HG03558 (cell line): ENCODE data around the gene MYO9A.
"Not testable (repeated sequence)": the region's sequence is repeated elsewhere in the genome, so short reads cannot be mapped to it uniquely, and the experiment has no call there.

Experiments used
- ATAC-seq: cut with Tn5 transposase; IDR thresholded peaks from one replicate; pipeline ENCODE4 v1.9.1; 2021; ENCODE audit warnings: moderate number of reproducible peaks; ENCODE audit not compliant: unreplicated experiment; ENCODE audit errors: extremely low read depth

MYO9A gene

DNA sequence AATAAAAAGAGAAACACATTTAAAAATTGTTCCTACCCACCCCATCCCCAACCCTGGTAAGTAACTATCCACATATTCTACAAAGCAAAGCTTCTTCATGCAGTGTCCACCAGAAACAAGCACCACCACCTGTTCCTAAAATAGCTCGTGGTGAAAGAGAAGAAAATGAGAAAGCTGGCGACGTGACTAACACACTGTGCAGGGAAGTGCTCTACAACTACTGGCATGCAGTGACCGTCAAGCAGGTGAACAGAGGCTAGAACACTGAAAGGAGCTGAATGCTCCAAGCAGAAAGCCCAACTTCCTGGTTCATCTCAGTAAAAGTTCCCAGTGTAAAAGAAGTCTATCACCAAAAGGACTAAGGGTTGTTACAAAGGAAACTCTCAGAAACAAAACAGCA, 226.9 kb downstream of the MYO9A start:
- ATAC-seq, result no peak

DNA sequence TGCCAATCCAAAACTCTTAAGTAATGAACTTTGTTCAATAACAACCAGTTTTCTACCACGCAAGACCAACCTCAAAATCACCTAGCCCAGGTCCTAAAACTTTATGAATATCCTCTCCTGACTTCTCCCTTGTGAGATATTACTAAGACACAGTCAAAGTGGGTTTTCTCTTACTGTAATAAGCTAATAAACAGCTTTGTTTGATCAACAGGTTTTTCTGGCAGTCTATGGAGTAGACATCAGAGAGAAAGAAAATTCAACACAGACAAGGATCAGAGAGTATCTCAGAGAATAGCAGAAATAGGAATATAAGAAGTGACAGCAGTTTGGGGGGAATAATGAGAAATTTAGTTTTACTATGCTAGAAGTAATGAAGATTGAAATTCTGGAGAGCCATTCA, 228.0 kb downstream of the MYO9A start:
- ATAC-seq, result no peak

DNA sequence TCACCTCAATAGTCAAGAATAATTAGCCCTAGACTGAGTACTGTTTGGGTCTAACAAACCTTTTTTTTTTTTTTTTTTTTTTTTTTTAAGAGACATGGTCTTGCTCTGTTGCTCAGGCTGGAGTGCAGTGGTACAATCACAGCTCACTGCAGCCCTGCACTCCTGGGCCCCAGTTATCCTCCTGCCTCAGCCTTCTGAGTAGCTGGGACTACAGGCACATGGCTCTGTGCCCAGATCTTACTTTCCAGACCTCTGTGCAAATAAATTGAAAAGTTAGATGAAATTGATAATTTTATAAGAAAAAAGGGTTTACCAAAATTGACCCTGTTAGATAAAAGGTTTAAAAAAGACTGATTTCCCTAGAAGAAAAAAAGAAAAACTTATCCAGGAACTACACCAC, 228.6 kb downstream of the MYO9A start:
- no peak for ATAC-seq

DNA sequence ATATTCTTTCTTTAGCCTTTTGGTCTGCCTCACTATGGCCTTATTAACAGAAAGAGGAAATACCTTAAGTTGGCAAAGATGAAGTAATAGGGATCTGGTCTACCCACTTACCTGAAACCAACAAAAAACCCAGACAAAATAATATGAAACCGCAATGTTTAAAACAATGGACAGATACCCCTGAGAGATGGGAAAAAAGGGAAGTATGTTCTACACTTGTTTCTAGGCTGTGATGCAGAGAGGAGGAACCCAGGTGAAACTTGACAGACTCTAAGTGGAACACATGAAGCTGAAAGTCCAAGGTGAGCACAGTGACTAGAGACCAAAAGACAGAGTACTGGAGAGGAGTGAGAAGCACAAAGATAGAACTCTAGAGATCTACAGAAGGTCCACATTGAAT, 229.2 kb downstream of the MYO9A start:
- no peak for ATAC-seq

DNA sequence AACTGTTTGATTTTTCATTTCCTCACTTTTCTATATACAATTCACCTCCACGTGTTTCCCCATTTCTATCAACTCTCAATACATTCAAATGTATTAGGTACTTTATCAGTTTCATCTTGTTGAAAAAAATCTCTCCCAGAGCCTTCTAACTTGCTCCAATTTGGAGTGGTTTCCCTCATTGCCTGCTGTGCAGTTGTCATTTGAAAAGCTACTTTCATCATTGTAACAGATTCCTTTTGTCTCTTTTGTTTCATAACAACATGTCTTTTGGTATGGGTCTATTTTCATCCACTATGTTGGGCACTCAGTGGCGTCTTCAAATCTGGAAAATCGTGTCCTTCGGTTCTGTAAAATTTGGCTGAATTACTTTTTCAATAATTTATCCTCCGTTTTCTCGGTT, 232.6 kb downstream of the MYO9A start:
- no peak for ATAC-seq

DNA sequence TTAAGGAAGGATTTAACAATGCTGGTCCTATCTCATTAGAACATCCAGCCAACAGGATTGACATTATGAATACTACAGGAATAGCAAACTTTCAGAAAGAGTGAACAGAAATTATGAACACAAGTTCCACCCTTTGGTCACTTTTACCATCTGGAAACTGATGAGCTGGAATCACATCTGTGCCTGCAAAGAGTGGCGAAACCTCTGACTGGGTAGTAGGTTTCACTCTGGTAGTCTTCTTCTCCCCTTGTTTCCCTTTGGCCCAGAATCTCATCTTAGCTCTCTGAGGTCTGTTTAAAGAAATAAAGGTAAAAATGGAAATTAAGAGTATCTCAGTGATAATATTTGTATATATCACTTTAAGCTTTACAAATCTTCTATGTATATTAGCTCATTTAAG, 234.5 kb downstream of the MYO9A start:
- no peak for ATAC-seq

DNA sequence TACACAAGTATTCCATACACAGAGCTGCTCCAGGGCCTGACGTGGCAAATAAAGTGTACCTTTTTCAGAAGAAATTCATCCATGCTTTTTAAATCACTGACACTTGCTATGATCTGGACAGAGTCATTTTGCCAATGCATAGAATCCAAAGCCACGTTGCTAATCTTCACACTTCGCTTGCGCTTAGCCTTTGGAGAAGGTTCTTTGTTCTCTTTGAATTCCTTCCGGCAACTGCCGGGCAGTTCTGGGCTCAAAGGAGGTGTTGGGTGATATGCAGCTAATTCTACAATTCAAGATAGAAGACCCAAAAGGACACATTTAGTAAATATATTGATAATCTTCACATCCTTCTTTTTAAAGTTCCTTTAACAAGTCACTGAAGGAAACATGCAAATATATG, 237.7 kb downstream of the MYO9A start:
- ATAC-seq, result no peak

DNA sequence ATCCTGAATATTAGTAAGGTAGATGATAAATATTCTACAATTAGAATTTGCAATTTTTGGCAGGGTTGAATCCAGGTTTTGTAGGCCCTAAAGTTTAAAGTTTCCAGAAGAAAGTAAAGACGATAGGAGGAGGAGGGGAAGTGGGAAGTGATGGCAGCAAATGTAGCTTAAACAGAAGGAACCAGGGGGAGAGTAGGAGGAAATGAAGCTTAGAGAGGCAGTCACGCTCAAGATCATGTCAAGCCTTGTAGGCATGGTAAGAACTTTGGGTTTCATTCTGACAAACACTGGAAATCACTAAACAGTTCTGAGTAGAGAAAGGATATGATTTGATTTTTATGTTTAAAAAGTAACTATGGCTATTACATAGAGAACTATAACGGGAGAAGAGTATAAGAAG, 243.7 kb downstream of the MYO9A start:
- no peak for ATAC-seq

DNA sequence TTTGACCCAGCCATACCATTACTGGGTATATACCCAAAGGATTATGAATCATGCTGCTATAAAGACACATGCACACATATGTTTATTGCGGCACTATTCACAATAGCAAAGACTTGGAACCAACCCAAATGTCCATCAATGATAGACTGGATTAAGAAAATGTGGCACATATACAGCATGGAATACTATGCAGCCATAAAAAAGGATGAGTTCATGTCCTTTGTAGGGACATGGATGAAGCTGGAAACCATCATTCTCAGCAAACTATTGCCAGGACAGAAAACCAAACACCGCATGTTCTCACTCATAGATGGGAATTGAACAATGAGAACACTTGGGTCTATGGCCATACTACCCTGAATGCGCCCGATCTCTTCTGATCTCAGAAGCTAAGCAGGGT, 259.7 kb downstream of the MYO9A start:
- ATAC-seq, result not testable (repeated sequence)

DNA sequence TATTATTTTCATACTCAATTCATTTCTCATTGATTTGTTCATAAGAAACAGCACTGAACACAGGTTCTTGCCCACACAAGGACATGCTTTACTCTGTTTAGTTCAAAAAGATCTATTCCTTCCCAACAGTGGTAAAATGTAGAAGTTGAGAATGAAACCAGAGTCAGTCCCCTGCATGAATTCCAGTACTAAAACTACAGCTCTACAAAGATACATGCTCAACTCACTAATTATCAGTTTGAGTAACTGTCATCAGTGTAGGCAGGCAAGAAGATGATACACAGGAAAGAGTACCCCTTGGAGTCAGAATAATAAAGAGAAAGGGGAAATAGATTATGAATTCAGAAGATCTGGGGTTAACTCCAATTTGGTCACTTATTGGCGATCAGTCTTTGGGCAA, 264.4 kb downstream of the MYO9A start:
- no peak for ATAC-seq

DNA sequence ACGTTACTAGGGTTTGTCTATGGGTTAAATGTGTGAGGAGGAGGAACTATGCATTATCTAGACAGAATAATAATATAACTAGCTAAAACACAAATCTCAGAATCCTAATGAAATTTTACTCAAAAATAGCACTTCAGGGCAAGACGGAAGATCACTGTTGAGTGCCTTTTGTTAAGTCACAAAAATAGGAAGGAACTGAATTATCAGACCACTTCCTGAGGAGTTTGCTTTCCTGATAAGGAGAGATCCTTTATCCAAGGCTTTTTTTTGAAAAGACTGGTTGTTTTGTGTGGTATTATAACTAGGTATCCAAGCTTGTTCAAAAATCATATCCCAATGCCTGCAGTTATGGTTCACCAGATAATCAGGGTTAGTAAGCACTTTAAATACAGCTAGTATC, 273.0 kb downstream of the MYO9A start:
- no peak for ATAC-seq

DNA sequence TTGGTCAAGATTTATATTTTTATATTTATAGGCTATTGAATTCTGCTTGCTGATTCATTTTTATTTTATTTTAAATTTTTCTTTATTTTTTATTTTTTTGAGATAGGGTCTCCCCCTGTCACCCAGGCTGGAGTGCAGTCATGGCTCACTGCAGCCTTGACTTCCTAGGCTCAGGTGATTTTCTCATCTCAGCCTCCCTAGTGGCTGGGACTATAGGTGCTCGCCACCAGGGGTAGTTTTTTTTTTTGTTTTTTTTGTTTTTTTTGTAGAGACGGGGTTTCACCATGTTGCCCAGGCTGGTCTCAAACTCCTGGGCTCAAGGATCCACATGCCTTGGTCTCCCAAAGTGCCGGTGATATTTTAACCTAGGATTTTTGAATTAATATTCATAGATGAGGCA, 276.4 kb downstream of the MYO9A start:
- ATAC-seq, result no peak

DNA sequence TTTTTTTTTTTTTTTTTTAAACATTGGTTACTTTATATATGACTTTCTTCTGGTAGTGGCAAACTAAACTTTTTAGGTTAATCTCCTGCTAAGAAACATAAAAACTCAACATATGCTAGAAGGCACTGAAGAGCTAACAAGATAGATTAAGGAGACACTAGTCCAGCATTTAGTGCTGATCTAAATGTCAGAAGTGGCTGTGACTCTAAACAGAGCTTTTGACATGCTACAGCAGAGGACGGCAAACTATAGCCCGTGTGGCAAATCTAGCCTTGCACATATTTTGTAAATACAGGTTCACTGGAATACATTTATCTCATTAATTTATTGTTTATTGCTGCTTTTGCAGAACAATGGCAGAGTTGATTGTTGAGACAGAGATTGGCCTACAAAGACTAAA, 287.0 kb downstream of the MYO9A start:
- ATAC-seq, result no peak

DNA sequence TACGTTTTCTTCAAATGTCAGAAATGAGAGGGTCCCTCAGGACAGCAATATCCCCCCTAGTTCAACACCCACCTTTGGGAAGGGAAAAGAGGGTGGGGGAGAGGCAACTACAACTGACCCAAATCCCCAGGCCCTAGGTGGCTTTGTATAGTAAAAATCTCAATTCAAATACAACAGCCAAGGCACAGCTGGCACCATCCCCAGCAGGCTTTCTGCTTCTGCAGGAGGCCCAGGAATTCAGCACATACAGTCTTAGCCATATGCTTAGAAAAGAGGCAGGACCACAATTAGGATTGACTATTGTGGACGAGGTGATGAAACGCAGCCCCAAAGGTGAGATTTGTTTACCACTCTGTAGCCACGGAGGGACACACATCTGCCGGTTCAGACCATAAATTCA, 291.8 kb downstream of the MYO9A start:
- ATAC-seq, result no peak

DNA sequence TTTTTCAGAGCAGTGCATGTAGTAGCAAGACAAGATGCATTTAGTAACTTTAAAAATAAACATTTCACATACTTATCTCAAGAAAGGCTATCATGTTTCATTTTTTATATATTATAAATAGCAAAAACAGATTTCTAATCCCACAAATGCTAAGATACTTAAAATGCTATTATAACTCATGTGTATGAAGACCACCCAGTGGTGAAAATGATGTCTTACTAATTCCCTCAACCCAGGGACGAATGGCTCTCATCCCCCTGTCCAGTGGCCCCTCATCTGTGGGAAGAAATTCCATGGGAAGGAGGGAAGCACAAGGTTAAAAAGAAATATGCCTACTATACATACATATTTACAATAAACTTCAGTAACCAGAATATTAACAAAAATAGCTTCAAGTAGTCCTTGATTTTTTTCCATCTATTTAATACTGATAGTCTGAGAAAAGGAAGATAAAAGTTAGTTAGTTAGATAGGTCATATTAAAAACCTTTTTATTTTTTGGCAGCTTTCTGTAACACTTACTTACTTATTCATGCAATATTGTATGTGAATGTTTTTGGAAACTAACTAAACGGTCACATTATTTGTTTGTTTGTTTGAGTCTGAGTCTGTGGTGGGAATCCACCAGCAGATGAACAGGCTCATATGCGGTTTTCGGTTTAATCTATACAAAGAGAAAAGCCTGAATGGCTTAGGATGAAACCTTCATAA, 292.8 kb downstream of the MYO9A start:
- no peak for ATAC-seq

DNA sequence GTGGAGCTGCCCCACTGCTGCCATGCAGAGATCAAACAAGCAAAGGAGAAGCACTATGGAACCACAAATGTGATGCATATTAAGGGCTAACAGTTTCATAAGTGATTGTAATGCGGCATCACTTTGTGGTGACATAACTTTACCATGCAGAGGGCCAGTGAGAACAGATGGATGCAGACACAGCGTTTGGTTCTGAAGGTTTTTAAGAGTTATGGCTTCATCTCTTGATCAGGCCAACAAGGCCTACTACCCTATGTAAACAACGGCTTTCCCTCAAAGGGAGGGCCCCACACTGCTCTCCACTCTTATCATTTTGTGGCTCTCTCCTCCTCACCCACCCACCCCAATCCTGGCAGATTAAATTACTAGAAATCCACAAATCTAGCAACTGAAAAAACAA, 294.1 kb downstream of the MYO9A start:
- ATAC-seq, result no peak

DNA sequence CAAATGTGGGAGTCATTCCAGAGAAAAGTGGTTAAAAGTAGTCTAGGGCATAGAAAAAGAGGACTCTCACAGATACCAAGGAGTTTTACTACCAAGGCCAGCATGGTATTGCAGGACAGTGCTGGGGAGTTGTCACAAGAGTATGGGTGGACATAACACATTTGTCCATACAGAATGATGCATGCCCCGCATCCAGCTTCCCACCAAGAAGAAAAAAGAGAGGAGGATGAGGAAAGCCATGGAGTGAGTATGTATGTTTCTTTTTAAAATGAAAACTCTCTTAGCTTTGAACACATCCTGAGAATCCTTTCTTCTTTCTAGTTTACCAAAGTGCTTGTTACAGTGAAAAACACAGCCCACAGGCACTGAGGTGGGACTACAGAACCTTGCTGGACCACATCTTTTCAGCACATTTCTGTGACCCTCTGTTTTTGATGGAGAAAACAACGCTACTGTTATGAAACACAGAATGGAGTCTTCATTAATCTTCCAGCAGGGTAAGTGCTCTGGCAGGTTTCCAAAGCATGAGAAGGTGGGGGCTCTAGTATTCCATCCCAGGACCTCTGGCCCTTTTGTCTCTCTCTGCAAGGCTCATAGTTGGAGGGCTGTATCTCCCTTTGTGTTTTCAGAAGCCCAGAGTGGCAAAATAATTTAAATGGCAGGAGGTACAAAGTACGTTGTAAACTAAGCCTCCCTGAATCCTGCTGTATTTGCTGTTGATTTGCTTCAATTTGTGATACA, 294.9 kb downstream of the MYO9A start:
- no peak for ATAC-seq

DNA sequence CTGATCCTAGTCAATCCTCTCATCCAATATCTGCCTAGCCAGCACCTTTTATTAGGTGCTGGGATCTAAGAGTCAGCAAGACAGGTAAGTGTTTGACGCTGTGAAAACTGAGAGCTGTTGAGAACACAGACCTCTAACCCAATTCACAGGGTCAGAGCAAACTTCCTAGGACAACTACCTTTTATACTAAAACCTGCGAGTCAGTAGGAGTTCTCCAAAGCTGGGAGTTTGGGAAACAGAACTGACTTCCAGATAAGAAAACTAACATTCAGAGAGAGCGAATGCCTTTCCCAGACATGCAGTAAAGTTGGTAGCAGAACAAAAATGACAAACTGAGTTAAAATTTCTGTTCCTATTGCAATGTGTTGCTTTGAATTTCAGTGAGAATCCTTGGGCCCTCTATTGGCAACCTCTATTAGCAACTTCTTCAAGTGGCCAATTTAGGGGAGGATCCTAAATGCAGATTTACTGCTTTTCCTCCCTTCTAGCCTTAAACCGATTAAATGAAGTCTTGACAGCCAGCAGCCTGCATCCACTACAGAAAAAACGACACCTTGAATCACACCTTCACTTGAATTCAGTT, 296.3 kb downstream of the MYO9A start:
- no peak for ATAC-seq

DNA sequence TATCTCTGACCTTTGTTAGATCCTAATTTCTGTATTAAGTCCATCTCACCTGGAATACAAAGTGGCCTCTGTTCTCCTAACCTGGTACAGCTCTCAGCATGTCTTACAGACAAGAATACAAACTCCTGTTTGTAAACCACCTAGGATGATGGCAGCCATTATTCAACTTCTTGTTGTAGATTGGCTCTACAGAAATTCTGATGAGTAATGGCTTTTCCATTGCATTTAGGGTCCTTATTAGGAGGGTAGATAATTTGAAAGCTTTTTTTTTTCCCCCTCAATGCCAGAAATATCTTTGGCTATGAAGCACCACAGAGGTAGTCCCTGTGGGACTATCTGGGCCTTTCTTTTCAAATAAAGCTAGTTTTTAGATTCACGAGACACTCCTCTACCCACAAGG, 297.8 kb downstream of the MYO9A start:
- ATAC-seq, result no peak

DNA sequence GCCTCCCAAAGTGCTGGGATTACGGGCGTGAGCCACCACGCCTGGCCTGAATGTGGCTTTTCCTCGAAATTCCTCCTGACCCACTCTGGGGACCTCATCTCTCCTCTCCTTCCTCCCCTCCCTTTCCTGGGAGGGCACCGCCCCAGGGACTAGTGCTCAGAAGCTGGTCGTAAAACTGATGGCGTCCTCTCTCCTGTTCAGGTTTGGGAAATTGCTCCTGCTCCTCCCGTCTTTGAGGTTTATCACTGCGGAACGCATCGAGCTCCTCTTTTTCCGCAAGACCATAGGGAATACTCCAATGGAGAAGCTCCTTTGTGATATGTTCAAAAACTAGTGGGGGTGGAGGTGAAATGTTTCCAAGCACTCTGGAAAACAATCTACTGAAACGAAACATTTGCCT, 300.6 kb downstream of the MYO9A start:
- no peak for ATAC-seq

DNA sequence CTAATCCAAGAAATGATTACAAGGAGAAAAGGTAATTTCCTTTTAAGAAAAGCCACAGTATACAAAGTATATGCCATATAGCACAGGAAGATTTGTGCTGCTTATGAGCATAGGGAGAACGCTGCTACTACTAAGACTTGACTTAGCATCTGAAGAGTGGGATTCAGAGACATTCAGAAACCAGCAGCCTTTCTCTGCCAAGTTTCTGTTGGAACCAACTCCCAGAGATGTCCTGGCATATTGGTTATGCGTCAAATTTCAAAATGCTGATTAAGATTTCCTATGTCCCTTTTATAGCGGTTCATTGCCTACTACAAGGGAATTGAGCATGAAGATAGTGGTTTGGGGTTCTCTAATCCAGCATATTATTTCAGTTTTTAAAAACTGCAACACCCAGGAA, 302.6 kb downstream of the MYO9A start:
- ATAC-seq, result no peak
